SU-DHL-6 (cell line): ENCODE measurements around the gene U2AF1L4.

Experiments used
- H2AFZ ChIP-seq: fragments of 200-600 bp; sonication (generic); 2 replicates; pipeline ENCODE4 v1.6.1; 2014; ENCODE audit warnings: low read depth, mild to moderate bottlenecking, moderate library complexity, mixed read lengths, antibody characterized with exemption, low read length; ENCODE audit not compliant: severe bottlenecking
- H3F3A ChIP-seq: fragments of 200-600 bp; shearing (Covaris generic); 2 replicates; pipeline ENCODE4 v1.6.0; 2016; ENCODE audit warnings: antibody characterized with exemption, mild to moderate bottlenecking; ENCODE audit not compliant: insufficient read depth
- H3K27ac ChIP-seq: fragments of 200-600 bp; sonication (generic); 2 replicates; pipeline ENCODE4 v1.5.1; 2016; ENCODE audit warnings: low read depth, mild to moderate bottlenecking, low read length, moderate library complexity, mixed read lengths
- H3K27me3 ChIP-seq: fragments of 200-600 bp; sonication (generic), shearing (Covaris generic); 2 replicates; pipeline ENCODE4 v1.6.0; 2014; ENCODE audit warnings: mild to moderate bottlenecking, low read length
- H3K36me3 ChIP-seq: fragments of 200-600 bp; sonication (generic); 2 replicates; pipeline ENCODE4 v1.6.1; 2014; ENCODE audit warnings: mild to moderate bottlenecking, low read length, mixed read lengths
- H3K4me2 ChIP-seq: fragments of 300-600, 200-600 bp; shearing (Covaris generic), sonication (generic); 2 replicates; pipeline ENCODE4 v1.6.0; 2014; ENCODE audit warnings: low read length, low read depth, mild to moderate bottlenecking; ENCODE audit not compliant: poor library complexity, severe bottlenecking
- H3K4me3 ChIP-seq: fragments of 200-600 bp; sonication (generic); 2 replicates; pipeline ENCODE4 v1.5.1; 2014; ENCODE audit warnings: antibody characterized with exemption, low read length, mild to moderate bottlenecking, mixed read lengths; ENCODE audit not compliant: insufficient read depth, poor library complexity, severe bottlenecking
- H3K79me2 ChIP-seq: fragments of 200-600 bp; sonication (generic); 2 replicates; pipeline ENCODE4 v1.6.1; 2014; ENCODE audit warnings: mild to moderate bottlenecking, low read length, moderate library complexity; ENCODE audit not compliant: insufficient read depth
- H3K9ac ChIP-seq: fragments of 200-600 bp; sonication (generic); 2 replicates; pipeline ENCODE4 v1.7.0; 2014; ENCODE audit warnings: mild to moderate bottlenecking, low read length
- H3K9me2 ChIP-seq: fragments of 200-600 bp; sonication (generic); replicated peaks from 2 replicates; pipeline ENCODE4 v1.6.1; 2014; ENCODE audit warnings: low read length; ENCODE audit not compliant: insufficient read depth
- H3K9me3 ChIP-seq: fragments of 200-600 bp; sonication (generic); 2 replicates; pipeline ENCODE4 v1.6.1; 2014; ENCODE audit warnings: low read length, mixed read lengths; ENCODE audit not compliant: insufficient read depth
- H4K20me1 ChIP-seq: fragments of 200-600 bp; sonication (generic); 2 replicates; pipeline ENCODE4 v1.6.1; 2014; ENCODE audit warnings: low read depth, mild to moderate bottlenecking, antibody characterized with exemption, low read length, moderate library complexity, mixed read lengths
- EZH2phosphoT487 ChIP-seq: fragments of 200-600 bp; sonication (generic), shearing (Covaris generic); conservative IDR thresholded peaks from 2 replicates; pipeline ENCODE4 v1.6.1; 2018; ENCODE audit warnings: mild to moderate bottlenecking, antibody characterized with exemption, low read length, moderate library complexity, mixed read lengths
- TF ChIP-seq, protein P1 (sequence below): fragments of 200-600 bp; sonication (generic); IDR thresholded peaks from one replicate; pipeline ENCODE4 v1.5.1; 2017; ENCODE audit warnings: antibody characterized with exemption, mild to moderate bottlenecking, low read length, moderate library complexity; ENCODE audit not compliant: insufficient read depth, poor library complexity, severe bottlenecking

Gene U2AF1L4

DNA sequence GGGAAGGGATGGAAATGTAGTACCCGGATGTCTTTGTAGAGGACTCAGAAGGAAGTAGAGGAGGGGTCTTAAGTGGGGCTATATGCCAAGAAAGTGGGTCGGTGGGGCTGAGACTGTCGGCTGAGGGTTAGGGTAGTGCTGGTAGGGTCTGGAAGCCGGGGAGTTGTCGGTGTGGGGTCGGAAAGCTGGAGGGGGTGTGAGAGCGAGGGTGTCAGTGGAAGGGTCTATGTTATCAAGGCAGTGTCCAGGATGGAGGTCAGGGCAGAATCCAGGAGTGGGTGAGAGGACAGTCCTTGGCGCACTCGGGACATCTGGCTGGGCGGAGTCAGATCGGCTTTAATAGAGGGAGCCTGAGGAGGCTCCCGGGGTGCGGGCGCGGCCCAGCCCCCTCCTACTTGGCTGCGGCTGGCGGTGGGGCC is 9.9 kb upstream of the U2AF1L4 start:
- Histone ChIP-seq H3K9me3 (no peaks in the 10 kb centered on the region), H3K79me2 (peaks cover 16% of the 10 kb centered on the region), H3F3A (no peaks in the 10 kb centered on the region), H3K27ac (no peak overlapping the region), H2AFZ (no peak overlapping the region), H3K36me3 (no peaks in the 10 kb centered on the region), H3K4me3 (no peak overlapping the region), H3K9me2 (no peaks in the 10 kb centered on the region), H4K20me1 (no peaks in the 10 kb centered on the region), H3K27me3 (no peaks in the 10 kb centered on the region), H3K4me2 (no peak overlapping the region), H3K9ac (no peak overlapping the region)
- no peak for TF ChIP-seq EZH2phosphoT487
- TF ChIP-seq, protein P1, sequence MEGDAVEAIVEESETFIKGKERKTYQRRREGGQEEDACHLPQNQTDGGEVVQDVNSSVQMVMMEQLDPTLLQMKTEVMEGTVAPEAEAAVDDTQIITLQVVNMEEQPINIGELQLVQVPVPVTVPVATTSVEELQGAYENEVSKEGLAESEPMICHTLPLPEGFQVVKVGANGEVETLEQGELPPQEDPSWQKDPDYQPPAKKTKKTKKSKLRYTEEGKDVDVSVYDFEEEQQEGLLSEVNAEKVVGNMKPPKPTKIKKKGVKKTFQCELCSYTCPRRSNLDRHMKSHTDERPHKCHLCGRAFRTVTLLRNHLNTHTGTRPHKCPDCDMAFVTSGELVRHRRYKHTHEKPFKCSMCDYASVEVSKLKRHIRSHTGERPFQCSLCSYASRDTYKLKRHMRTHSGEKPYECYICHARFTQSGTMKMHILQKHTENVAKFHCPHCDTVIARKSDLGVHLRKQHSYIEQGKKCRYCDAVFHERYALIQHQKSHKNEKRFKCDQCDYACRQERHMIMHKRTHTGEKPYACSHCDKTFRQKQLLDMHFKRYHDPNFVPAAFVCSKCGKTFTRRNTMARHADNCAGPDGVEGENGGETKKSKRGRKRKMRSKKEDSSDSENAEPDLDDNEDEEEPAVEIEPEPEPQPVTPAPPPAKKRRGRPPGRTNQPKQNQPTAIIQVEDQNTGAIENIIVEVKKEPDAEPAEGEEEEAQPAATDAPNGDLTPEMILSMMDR = no peak

- Histone ChIP-seq H3K27me3 (no peaks in the 10 kb centered on the region), H3F3A (no peaks in the 10 kb centered on the region), H3K9me3 (no peaks in the 10 kb centered on the region), H3K9me2 (no peaks in the 10 kb centered on the region), H3K27ac (no peak overlapping the region), H3K4me2 (no peak overlapping the region), H2AFZ (no peak overlapping the region), H3K4me3 (no peak overlapping the region), H4K20me1 (no peaks in the 10 kb centered on the region), H3K9ac (no peak overlapping the region), H3K79me2 (peaks cover 10% of the 10 kb centered on the region), H3K36me3 (no peaks in the 10 kb centered on the region)
- TF ChIP-seq, protein P1 = no peak
- no peak for TF ChIP-seq EZH2phosphoT487
These were observed 9.3 kb upstream of the U2AF1L4 start for GRCh38 chr19:35754370-35755130.

- Histone ChIP-seq H2AFZ (no peak overlapping the region), H4K20me1 (no peaks in the 10 kb centered on the region), H3K4me3 (no peak overlapping the region), H3K9me3 (no peaks in the 10 kb centered on the region), H3K36me3 (no peaks in the 10 kb centered on the region), H3K9me2 (no peaks in the 10 kb centered on the region), H3K4me2 (no peak overlapping the region), H3K9ac (no peak overlapping the region), H3K27ac (no peak overlapping the region), H3K27me3 (no peaks in the 10 kb centered on the region), H3K79me2 (peaks cover 6% of the 10 kb centered on the region), H3F3A (no peaks in the 10 kb centered on the region)
- no peak for TF ChIP-seq EZH2phosphoT487
- TF ChIP-seq, protein P1 = no peak
These were observed 8.6 kb upstream of the U2AF1L4 start for GRCh38 chr19:35753634-35754369.
